Medulla oblongata (tissue), 1 donor: ENCODE measurements around the gene CYP2A13.
"Not testable (repeated sequence)": the region's sequence is repeated elsewhere in the genome, so short reads cannot be mapped to it uniquely, and the experiment has no call there.

Experiments used
- DNase-seq: peaks from one replicate; pipeline ENCODE4 v3.0.0-alpha.2; 2015; ENCODE audit errors: extremely low spot score

CYP2A13 gene

DNA sequence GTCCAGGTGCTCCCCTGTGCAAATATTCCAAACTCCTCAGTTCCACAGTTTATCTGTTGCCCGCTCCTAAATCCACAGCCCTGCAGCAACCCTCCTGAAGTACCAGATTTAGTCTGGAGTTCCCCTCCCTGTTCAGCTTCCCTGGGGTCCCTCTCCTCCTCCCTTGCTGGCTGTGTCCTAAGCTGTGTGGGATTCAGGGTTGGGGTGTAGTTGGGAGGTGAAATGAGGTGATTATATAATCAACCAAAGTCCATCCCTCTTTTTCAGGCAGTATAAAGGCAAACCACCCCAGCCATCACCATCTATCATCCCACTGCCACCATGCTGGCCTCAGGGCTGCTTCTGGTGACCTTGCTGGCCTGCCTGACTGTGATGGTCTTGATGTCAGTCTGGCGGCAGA lies at the start of gene CYP2A13:
Gene CYP2A13 (plus strand): TSS at position 301 of the 400 bp plus-strand sequence. CDS start 21 bp downstream, at position 322.
- no peak for DNase-seq

DNA sequence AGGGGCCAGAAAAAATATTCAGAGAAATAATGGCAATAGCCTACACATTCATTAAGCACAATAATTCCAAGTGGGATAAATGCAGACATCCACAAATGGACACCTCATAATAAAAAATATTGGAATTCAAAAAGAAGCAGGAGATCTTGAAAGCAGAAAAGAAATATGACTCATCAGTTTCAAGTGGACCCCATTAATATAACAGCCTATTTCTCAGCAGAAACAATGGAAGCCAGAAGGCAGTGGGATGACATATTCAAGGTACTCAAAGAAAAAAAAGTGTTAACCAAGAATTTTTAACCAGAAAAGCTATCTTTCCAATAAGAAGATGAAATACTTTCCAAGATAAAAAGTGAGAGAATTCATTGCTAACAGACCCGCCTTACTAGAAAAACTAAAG lies 48.4 kb upstream of the CYP2A13 start:
- no peak for DNase-seq

DNA sequence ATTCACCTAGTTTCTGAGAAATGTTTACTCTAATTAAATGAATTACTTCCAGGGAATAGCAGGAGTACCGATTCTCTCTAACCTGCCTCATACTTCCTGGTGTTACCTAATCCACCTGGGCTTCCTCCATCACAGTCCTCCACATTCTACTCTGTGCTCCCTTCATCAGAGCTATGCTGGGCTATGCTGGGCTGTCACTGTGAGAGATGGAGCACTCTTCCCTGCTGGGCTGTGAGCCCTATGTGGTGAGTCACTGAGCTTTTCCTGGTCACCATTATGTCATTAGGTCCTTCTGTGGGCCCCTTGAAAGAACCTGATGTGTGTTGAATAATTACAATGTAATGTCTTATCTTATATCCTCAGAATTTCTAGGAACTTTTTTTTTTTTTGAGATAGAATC lies 43.2 kb upstream of the CYP2A13 start:
- DNase-seq, result not testable (repeated sequence)

GRCh38 chr19:41050426-41050825 lies 37.8 kb upstream of the CYP2A13 start:
- no peak for DNase-seq

DNA sequence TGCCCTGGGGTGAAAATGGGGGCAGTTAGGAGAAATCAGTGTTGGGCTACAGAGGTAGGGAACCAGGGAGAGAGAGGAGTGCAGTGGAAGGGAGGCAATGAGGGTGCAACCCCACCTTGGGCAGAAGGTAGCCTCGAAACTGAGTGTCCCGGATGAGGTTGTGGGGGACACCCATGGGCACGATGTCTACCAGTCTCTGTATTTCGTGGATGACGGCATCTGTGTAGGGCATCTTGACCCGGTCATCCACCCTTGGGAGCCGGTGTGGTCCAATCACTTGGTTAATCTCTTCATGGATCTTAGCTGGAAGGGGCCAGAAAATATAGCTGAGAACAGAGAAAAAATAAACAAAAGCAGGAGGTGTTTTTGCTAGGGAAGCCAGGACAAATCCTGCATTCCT lies 36.1 kb upstream of the CYP2A13 start:
- not testable (repeated sequence) for DNase-seq

DNA sequence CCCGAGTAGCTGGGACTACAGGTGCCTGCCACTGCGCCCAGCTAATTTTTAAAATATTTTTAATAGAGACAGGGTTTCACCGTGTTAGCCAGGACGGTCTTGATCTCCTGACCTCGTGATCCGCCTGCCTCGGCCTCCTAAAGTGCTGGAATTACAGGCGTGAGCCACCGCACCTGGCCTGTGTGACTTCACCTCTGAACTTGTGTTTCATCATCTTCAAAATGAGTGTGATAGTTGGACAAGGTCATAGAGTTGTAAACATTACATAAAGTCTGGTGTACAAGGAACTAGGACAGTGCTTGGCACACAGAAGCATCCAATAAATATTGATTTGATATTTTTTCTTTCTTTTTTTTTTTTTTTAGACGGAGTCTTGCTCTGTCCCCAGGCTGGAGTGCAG lies 34.9 kb upstream of the CYP2A13 start:
- DNase-seq, result not testable (repeated sequence)

DNA sequence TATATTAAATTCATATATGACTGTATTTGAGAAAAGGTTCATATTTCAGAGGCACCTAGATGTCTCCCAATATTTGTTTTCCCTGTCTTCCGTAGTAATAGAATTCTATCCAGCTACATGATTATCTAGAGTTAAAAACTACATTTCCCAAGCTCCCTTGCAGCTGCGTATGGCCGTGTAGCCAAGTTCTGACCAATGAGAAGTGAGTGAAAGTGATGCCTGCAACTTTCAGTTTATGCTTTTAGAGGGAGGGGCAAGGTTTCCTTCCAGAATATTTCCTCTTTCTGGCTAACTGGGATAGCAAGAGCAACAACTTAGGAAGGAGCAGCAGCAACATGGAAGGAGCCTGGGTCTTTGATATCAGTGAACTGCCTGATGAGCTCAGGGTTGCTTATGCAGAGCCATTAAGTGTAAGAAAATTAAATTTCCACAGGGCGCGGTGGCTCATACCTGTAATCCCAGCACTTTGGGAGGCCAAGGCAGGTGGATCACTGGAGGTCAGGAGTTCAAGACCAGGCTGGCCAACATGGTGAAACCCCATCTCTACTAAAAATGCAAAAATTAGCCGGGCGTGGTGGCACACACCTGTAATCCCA lies 23.2 kb upstream of the CYP2A13 start:
- no peak for DNase-seq

DNA sequence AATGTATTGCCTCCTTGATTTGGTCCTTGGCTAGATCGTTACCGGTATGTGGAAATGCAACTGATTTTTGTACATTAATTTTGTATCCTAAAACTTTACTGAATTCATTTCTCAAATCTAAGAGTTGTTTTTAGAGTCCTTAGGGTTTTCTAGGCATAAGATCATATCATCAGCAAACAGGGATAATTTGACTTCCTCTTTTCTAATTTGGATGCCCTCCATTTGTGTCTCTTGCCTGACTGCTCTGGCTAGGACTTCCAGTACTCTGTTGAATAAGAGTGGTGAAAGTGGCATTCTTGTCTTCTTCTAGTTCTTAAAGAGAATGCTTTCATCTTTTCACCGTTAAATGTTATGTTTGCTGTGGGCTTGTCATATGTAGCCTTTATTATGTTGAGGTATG lies 12.0 kb upstream of the CYP2A13 start:
- no peak for DNase-seq

GRCh38 chr19:41083516-41083915 lies 4.7 kb upstream of the CYP2A13 start:
- no peak for DNase-seq

GRCh38 chr19:41085748-41086415 lies 2.4 kb upstream of the CYP2A13 start:
- no peak for DNase-seq

GRCh38 chr19:41089959-41090358 lies 1.7 kb downstream of the CYP2A13 start:
- DNase-seq, result no peak

- DNase-seq, result no peak
Observed at GRCh38 chr19:41095703-41096102, 7.5 kb downstream of the CYP2A13 start.

GRCh38 chr19:41096353-41096752 lies 8.1 kb downstream of the CYP2A13 start:
- DNase-seq, result no peak

DNA sequence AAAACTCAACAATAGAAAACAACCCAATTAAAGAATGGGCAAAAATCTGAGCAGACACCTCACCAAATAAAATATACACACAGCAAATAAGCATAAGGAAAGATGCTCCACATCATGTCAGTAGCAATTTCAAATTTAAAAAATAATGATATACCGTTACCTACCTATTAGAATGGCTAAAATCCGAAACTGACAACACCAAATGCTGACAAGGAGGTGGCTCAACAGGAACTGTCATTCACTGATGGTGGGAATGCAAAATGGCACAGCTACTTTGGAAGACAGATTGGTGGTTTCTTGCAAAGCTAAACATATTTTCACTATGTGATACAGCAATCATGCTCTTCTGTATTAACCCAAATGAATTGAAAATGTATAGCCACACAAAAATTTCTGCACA lies 9.1 kb downstream of the CYP2A13 start:
- DNase-seq, result no peak

DNA sequence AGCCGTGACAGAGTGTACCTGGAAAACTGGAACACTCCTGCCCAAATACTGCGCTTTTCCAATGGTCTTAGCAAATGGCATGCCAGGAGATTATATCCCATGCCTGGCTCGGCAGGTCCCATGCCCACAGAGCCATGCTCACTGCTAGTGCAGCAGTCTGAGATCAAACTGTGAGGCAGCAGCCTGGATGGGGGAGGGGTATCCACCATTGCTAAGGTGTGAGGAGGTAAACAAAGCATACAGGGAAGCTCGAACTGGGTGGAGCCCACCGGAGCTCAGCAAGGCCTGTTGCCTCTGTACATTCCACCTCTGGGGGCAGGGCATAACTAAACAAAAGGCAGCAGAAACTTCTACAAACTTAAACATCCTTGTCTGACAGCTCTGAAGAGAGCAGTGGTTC lies 10.5 kb downstream of the CYP2A13 start:
- no peak for DNase-seq

DNA sequence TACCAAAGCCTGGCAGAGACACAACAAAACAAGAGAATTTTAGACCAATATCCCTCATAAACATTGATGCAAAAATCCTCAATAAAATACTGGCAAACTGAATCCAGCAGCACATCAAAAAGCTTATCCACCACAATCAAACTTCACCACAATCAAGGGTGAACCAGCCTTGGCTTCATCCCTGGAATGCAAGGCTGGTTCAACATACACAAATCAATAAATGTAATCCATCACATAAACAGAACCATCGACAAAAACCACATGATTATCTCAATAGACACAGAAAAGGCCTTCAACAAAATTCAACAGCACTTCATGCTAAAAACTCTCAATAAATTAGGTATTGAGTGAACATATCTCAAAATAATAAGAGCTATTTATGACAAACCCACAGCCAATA lies 14.0 kb downstream of the CYP2A13 start:
- DNase-seq, result not testable (repeated sequence)

- DNase-seq, result no peak
Observed at GRCh38 chr19:41106177-41106576, 17.9 kb downstream of the CYP2A13 start.

DNA sequence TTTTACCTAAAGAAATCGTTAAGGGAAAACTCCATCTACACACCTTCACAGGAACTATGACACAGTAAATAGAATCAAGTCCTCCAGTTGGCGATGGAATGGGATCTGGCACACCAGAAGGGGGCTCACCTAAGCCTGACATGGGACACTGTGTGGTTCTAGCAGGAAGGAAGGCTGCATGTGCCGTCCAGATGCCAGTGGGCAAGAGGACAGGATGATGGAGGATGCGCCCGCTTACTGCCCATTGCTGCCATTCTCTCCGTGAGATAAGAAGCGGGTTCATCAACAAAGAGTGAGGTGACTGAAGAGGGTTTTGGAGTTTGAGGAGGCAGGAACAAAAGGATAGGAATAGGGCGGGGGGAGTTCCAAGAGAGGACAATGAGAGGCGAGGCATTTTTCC lies 23.0 kb downstream of the CYP2A13 start:
- no peak for DNase-seq

DNA sequence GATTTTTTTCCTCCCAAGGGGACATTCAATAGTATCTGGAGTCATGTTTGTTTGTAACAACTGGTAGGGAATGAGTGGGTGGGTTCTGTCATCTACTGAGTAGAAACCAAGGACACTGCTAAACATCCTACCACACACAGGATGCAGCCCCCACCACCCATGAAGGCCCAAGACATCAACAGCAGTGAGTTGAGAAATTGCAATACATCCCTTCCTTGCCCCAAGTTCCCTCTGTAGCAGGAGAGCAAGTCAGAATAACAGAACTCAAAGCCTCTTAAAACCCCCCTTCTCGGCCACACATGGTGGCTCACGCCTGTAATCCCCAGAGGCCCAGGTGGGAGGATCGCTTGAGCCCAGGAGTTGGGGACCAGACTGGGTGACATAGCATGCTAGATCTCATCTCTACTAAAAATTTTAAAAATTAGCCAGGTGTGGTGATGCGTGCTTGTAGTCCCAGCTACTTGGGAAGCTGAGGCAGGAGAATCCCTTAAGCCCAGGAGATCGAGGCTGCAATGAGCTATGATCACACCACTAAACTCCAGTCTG lies 23.6 kb downstream of the CYP2A13 start:
- DNase-seq, result no peak

DNA sequence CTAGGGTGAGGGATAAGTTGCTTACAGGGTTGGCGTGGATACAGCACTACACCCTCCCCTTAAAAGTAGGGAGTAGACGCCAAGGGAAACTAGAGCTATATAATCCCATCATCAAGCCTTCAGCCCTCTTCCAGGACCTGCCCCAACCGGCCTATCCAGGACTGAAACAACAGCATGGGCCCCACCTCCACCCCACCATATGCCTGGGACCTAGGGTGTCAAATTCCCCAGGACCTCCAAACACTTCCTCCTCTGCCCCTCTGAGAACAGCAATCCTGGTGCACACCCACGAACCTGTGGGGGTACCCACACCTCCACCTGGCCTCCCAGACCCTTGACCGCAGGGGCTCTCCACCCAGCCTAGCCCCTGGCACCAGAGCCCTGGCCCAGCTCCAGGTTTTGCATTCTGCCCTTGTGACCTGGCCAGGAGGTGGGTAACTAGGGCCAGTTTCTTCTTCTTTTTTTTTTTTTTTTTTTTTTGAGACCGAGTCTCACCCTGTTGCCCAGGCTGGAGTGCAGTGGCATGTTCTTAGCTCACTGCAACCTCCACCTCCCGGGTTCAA lies 24.6 kb downstream of the CYP2A13 start:
- no peak for DNase-seq

DNA sequence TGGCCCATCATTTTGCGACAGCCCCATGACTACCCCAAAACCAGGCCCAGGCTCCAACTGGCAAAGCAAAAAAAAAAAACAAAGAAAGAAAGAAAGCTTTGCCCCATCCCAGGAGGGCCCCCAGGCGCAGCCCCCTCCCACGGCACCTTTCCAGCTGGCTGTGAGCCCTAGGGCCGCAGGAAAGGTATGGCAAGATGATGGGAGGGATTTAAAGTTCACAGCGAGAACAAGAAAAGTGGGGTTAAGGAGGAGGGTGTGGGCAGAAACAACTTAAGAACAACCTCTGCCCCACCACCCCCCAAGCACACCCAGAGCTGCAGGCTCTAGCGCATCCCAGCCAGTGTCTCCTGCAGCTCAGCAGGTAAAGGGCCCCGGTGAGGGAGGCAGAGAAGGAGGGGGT lies 25.9 kb downstream of the CYP2A13 start, which contains the start of gene CYP2F1:
Gene CYP2F1 (plus strand): TSS at position 301 of the 400 bp plus-strand sequence. CDS start 1,757 bp downstream, outside the sequence.
- DNase-seq, result no peak

- DNase-seq, result no peak
Observed at GRCh38 chr19:41116261-41116660, 28.0 kb downstream of the CYP2A13 start.
